Upper lobe of right lung (tissue), 1 donor: Measurements from ENCODE around the gene NINL. TPM values are rescaled to one million over a fixed set of nuclear protein-coding genes. Genes with fewer than 3 reads are reported as not detected.
"Not testable (repeated sequence)": the region's sequence is repeated elsewhere in the genome, so short reads cannot be mapped to it uniquely, and the experiment has no call there.

Source experiments
- ATAC-seq: fragments of 200-7000 bp; cut with Tn5 transposase; one replicate; pipeline ENCODE4 v1.9.1; 2020; ENCODE audit warnings: mild to moderate bottlenecking, moderate library complexity
- DNase-seq: peaks from one replicate; pipeline ENCODE4 v3.0.0-alpha.2; 2020
- H3K27ac ChIP-seq: fragments of 200-600 bp; one replicate; pipeline ENCODE4 v1.8.0; 2022
- H3K27me3 ChIP-seq: fragments of 200-600 bp; one replicate; pipeline ENCODE4 v1.8.0; 2022; ENCODE audit warnings: mild to moderate bottlenecking
- H3K36me3 ChIP-seq: fragments of 200-600 bp; one replicate; pipeline ENCODE4 v1.8.0; 2022
- H3K4me1 ChIP-seq: fragments of 200-600 bp; one replicate; pipeline ENCODE4 v1.8.0; 2022
- H3K4me3 ChIP-seq: fragments of 200-600 bp; one replicate; pipeline ENCODE4 v1.8.0; 2022; ENCODE audit warnings: mild to moderate bottlenecking
- H3K9me3 ChIP-seq: fragments of 200-600 bp; one replicate; pipeline ENCODE4 v1.8.0; 2022
- CTCF ChIP-seq: fragments of 200-600 bp; IDR thresholded peaks from one replicate; pipeline ENCODE4 v1.8.0; 2022; ENCODE audit warnings: antibody characterized with exemption
- intact Hi-C: fragments of 100-400 bp; cut with DNase I; formaldehyde crosslinking; loops from one replicate; pipeline ENCODE4 v1.11.0; 2022
- total RNA-seq: library from RNA; stranded (reverse); fragmentation: NEBNext Ultra II Directional; extraction: Animal tissue kit (Norgen Biotek cat#: 25700); gene quantifications from one replicate; pipeline ENCODE4 v1.2.1, GENCODE V29; 2021
- donor health status: DM: no; HTN: yes; CAD: no; lungs with severe emphysema.

NINL gene
- total RNA-seq, 1 donor from 2014 or later = 13.2 TPM

- H3K27ac ChIP-seq = no peak overlapping the region
- no peak for DNase-seq
- no peaks in the 10 kb centered on the region for H3K36me3 ChIP-seq
- no peaks in the 10 kb centered on the region for H3K27me3 ChIP-seq
- H3K9me3 ChIP-seq = no peaks in the 10 kb centered on the region
- intact Hi-C loops = no loop called here
- no peak for TF ChIP-seq CTCF
- ATAC-seq = no peak
- H3K4me3 ChIP-seq = no peak overlapping the region
- H3K4me1 ChIP-seq = peaks cover 17% of the 10 kb centered on the region
Observed at GRCh38 chr20:25552977-25553376, 32.4 kb downstream of the NINL start.

- Histone ChIP-seq H3K4me3 (no peak overlapping the region), H3K36me3 (no peaks in the 10 kb centered on the region), H3K27ac (no peak overlapping the region), H3K9me3 (no peaks in the 10 kb centered on the region), H3K4me1 (peaks cover 13% of the 10 kb centered on the region), H3K27me3 (no peaks in the 10 kb centered on the region)
- DNase-seq (no peak), ATAC-seq (no peak)
- no peak for TF ChIP-seq CTCF
- intact Hi-C loops = no loop called here
Observed at GRCh38 chr20:25551413-25552215, 33.7 kb downstream of the NINL start.

DNA sequence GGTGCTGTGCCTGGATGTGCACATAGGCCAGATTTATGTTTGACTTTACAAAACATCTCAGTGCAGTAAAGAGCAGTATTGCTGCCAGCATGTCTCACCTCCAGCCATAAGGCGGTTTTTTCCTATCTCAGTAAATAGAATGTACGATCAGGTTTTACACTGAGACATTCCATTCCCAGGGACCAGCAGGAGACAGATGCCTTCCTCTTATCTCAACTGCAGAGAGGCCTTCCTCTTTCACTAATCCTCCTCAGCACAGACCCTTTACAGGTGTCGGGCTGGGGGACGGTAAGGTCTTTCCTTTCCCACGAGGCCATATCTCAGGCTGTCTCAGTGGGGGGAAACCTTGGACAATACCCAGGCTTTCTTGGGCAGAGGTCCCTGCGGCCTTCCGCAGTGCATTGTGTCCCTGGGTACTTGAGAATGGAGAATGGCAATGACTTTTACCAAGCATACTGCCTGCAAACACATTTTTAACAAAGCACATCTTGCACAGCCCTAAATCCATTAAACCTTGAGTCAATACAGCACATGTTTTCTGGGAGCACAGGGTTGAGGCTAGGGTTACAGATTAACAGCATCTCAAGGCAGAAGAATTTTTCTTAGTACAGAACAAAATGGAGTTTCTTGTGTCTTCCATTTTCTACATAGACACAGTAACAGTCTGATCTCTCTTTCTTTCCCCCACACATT lies 34.5 kb downstream of the NINL start:
- H3K4me3 ChIP-seq, intact Hi-C loops, ATAC-seq, H3K9me3 ChIP-seq, H3K36me3 ChIP-seq, DNase-seq, H3K27ac ChIP-seq, H3K27me3 ChIP-seq: not testable (repeated sequence)
- H3K4me1 ChIP-seq = peaks cover 12% of the 10 kb centered on the region

- no peaks in the 10 kb centered on the region for H3K27me3 ChIP-seq
- peaks cover 17% of the 10 kb centered on the region for H3K4me1 ChIP-seq
- no peaks in the 10 kb centered on the region for H3K36me3 ChIP-seq
- DNase-seq (no peak), ATAC-seq (no peak)
- no peak for TF ChIP-seq CTCF
- no peaks in the 10 kb centered on the region for H3K9me3 ChIP-seq
- H3K4me3 ChIP-seq = no peak overlapping the region
- intact Hi-C loops = no loop called here
- no peak overlapping the region for H3K27ac ChIP-seq
Observed at GRCh38 chr20:25549843-25550477, 35.4 kb downstream of the NINL start.

DNA sequence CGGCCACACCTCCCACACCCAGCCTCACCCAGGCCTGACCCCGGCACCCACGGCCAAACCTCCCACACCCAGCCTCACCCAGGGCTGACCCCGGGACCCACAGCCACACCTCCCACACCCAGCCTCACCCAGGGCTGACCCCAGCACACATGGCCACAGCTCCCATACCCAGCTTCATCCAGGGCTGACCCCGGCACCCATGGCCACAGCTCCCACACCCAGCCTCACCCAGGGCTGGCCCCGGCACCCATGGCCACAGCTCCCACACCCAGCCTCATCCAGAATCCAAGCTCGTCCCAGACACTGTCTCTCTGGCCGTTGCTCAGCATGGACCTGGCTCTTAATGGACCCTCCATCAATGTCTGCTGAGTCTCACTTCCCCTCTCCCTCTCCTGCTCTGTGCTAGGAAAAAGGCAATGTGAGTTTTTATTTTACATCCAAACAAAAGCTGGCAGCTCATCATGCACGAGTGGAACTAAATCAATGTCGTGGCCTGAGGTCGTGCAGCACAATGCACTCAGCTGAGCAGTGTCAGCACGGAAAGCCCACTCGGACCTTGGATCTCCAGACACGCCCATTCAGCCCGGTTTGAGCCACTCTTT lies 36.1 kb downstream of the NINL start:
- no peak overlapping the region for H3K4me3 ChIP-seq
- H3K27me3 ChIP-seq = no peaks in the 10 kb centered on the region
- DNase-seq (no peak), ATAC-seq (no peak)
- intact Hi-C loops = no loop called here
- H3K4me1 ChIP-seq = peaks cover 19% of the 10 kb centered on the region
- H3K36me3 ChIP-seq = no peaks in the 10 kb centered on the region
- TF ChIP-seq CTCF = no peak
- no peaks in the 10 kb centered on the region for H3K9me3 ChIP-seq
- H3K27ac ChIP-seq = no peak overlapping the region
